GM12873 (cell line): ENCODE data around the gene DDX3X.

Source experiments
- TF ChIP-seq, protein P1 (sequence below): IDR thresholded peaks from 2 replicates; pipeline ENCODE4 v1.5.1; 2012; ENCODE audit warnings: low read depth, mild to moderate bottlenecking, moderate library complexity, low read length, control low read depth; ENCODE audit not compliant: insufficient read depth; ENCODE audit errors: missing control alignments

Gene DDX3X

DNA sequence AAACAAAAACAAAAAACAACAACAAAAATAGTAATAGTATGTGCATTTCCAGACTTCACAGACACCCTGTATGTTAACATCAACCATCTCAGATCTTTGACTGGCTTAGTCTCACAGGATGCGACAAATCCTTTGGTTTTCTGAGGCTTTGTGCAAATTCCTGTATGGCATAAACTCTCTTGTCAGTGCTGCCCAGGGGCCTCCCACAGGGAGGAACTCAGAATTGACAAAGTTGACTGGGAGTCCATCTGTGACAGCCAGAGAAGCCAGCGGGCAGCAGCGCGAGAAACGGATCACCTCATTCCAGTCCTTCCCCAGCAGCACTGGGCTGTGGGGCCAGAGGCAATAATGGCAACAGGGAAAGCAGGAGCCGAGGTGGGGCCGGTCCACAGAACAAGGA, 19.1 kb upstream of the DDX3X start:
- TF ChIP-seq, protein P1, sequence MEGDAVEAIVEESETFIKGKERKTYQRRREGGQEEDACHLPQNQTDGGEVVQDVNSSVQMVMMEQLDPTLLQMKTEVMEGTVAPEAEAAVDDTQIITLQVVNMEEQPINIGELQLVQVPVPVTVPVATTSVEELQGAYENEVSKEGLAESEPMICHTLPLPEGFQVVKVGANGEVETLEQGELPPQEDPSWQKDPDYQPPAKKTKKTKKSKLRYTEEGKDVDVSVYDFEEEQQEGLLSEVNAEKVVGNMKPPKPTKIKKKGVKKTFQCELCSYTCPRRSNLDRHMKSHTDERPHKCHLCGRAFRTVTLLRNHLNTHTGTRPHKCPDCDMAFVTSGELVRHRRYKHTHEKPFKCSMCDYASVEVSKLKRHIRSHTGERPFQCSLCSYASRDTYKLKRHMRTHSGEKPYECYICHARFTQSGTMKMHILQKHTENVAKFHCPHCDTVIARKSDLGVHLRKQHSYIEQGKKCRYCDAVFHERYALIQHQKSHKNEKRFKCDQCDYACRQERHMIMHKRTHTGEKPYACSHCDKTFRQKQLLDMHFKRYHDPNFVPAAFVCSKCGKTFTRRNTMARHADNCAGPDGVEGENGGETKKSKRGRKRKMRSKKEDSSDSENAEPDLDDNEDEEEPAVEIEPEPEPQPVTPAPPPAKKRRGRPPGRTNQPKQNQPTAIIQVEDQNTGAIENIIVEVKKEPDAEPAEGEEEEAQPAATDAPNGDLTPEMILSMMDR: no peak

DNA sequence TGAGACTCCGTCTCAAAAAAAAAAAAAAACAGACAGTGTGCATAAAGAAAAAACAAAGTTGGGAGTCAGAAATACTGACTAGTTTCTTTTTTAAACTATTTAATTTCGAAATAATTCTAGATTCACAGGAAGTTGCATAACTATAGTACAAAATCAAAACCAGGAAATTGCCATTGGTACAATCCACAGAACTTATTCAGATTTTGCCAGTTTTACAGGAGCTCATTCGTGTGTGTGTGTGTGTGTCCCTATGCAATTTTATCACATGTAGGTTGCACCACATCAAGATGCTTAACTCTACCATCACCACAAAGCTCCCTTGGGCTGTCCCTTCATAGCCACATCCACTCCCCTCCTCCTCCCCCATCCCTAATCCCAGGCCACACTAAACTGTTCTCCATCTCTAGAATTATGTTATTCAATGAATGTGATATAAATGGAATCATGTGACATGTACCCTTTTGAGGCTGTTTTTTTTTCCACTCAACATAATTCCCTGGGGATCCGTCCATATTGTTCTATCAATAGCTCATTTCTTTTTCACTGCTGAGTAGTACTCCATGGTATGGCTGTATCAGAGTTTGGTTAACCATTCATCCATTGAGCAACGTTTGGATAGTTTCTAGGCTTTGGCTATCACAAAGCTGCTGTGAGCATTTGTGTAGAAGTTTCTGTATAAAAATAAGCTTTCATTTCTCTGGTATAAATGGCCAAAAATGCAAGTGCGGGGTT, 16.3 kb upstream of the DDX3X start:
- TF ChIP-seq, protein P1: no peak

DNA sequence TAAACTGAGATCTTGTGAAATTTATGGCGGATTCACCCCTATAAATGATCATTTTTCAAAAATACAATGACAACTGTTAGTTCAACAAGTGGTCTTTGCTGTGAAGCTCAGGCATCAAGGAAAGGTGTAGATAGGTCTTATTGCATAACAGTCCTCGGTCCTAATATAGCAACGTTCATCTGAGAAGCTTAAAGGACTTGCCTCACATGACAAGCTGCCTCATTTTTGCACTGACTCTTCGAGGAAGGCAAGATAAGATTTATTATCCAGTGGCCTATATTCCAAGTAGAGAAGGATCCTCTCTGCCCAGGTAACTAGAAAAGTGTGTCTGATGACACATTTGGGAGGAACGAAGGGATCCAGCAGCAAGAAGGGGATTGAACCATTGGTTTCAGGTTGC, 13.6 kb upstream of the DDX3X start:
- TF ChIP-seq, protein P1: no peak

DNA sequence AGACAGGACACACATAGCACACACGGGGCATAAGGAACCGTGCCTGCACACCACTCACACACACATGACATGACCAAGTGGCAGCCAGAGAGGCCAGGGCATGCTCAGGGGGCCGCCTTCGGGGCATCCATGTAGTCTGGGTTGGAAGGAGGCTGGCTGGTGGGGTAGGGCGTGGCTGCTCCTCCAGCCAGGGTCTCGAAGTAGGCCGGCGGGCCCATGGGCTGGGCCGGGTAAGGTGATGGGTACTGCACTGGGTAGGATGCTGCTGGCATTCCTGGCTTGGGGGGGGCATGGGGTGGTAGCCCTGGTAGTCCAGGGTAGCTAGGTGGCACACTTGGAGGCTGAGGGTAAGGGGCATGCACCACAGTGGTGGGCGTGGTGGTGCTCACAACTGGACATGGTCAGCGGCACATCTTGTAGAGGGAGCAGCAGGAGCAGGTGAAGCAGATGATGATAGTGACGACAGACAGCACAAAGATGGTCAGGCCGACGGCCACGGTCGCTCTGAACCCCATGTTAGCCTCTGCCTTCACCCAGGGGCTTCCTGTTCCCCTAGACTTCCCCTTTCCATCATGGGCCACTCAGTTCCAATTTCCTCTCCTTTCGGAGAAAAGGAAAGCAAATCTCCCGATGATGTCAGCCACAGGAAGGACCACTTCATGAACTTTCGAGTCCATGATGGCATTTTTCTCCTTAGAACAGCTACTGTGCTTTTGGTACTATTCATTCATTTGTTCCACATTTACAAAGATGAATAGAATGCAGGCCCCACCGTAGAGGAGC, 10.9 kb upstream of the DDX3X start:
- TF ChIP-seq, protein P1: no peak

DNA sequence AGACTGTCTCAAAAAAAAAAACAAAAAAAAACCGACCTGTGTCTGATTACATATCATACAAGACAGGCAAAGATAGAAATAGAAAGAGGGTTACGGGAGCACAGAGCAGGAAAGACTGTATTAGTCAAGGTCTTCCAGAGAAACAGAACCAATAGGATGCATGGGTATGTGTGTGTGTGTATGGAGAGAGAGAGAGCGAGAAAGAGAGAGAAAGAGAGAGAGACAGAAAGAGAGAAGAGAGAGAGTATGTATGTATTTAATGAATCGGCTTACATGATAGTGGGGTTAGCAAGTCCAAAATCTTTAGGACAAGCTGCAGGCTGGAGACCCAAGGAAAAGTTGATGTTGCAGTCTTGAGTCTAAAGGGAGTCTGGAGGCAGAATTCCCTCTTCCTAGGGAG, 7.5 kb upstream of the DDX3X start:
- TF ChIP-seq, protein P1: no peak

DNA sequence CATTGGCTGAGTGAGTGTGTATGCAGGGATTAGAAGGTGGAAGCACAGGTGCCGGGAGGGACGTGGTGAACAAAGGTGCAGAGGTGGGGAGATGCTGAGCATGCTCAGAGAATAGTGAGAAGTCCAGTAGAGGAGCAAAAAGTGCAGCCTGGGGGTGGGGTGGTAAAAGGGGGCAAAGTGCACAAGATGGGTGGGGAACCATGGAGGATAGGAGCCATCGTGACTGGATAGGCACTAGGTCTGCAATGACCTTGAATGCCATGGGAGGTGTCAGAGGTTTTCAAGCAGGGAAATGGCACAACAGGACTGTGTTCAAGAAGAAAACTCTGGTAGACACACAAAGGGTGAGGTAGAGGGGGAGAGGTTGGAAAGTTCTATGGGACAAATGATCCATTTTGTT, 6.6 kb upstream of the DDX3X start:
- TF ChIP-seq, protein P1: no peak

DNA sequence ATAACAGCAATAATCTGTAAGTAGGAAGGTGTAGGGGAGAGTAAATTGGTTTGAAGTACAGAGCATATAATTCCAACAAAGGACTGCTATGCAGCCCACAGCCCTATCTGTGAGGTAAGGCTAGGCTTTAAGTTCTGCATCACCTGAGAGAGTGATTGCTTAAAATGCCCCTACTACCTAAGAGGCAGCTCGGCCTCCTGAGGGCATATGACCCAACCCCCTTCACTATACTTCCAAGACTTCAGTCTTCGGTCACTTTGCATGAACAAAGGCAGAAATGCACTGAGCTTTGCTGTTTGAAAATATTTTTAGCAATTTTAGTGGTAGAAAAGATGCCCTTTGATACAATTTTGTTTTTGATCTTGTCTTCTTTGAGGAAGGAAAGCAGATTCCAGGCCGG, 4.9 kb upstream of the DDX3X start:
- TF ChIP-seq, protein P1: no peak
